ENCODE results near the gene EYA4.

Gene EYA4

GRCh38 chr6:133551436-133551835 is 310.3 kb downstream of the EYA4 start:
- in situ Hi-C loops (cut with HindIII; ENCODE audit: low sequenced_read_pairs), result loop anchor here (25.0 kb wide), 2 partner anchors 336 to 536 kb away; partner anchors contain the start of gene TCF21

DNA sequence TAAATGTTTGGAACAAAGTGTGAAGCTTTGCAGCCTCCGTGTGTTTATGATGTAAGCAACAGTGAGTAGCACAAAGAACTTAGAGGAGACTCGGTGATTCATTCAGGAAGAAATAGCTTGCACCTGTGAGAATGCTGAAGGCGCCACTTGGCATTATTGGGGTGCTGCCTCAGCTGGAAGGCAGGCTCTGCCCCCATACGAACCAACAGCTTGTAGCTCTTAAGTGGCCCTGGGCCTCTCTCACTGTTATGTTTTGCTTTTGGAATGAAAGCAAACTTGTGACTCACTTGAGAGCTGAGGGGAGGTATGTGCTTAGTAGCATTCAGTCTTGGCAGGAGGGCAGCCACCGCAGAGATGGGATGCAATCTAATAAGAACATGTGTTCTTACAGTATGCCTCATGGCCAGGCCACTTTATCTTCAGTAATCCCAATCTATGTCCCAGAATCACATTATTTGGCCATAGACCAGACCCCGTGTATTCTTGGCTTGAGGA is 310.7 kb downstream of the EYA4 start:
- in situ Hi-C loops (cut with HindIII; ENCODE audit: low sequenced_read_pairs), result loop anchor here (25.0 kb wide), 2 partner anchors 335 to 535 kb away; partner anchors contain the start of gene TCF21

DNA sequence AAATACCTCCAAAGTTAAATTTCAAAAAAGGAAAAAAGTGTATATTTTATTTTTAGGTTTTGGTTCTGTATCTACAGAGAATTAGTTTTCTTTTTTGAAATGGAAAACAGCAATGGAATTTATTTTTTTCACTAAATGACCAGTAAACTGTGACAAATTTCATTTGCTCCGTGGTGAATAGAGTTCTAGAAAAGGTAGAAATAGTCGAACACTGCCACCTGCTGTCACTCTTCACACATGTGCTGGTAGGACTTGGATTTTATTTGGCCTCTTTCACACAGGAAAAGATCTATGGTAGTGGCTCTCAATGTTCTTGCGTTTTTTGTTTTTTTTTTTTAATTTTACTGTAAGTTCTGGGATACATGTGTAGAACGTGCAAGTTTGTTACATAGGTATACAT is 312.5 kb downstream of the EYA4 start:
- in situ Hi-C loops (cut with HindIII; ENCODE audit: low sequenced_read_pairs), result loop anchor here (25.0 kb wide), 2 partner anchors 334 to 534 kb away; partner anchors contain the start of gene TCF21

DNA sequence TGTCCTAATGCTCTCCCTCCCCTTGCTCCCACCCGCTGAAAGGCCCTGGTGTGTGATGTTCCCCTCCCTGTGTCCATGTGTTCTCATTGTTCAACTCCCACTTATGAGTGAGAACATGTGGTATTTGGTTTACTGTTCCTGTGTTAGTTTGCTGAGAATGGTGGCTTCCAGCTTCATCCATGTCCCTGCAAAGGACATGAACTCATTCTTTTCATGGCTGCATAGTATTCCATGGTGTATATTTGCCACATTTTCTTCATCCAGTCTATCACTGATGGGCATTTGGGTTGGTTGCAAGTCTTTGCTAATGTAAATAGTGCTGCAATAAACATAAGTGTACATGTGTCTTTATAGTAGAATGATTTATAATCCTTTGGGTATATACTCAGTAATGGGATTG is 313.0 kb downstream of the EYA4 start:
- in situ Hi-C loops (cut with HindIII; ENCODE audit: low sequenced_read_pairs), result loop anchor here (25.0 kb wide), 2 partner anchors 333 to 533 kb away; partner anchors contain the start of gene TCF21

- in situ Hi-C loops (cut with HindIII; ENCODE audit: low sequenced_read_pairs), result loop anchor here (25.0 kb wide), 2 partner anchors 332 to 532 kb away; partner anchors contain the start of gene TCF21
Observed at GRCh38 chr6:133555685-133556084, 314.5 kb downstream of the EYA4 start.

- in situ Hi-C loops (cut with HindIII; ENCODE audit: low sequenced_read_pairs), result loop anchor here (25.0 kb wide), 2 partner anchors 327 to 527 kb away; partner anchors contain the start of gene TCF21
Observed at GRCh38 chr6:133559926-133560325, 318.8 kb downstream of the EYA4 start.

- in situ Hi-C loops (cut with HindIII; ENCODE audit: low sequenced_read_pairs), result loop anchor here (5.0 to 25.0 kb wide), 3 partner anchors 35 to 520 kb away; partner anchors contain the start of gene TCF21
Observed at GRCh38 chr6:133567636-133568035, 326.5 kb downstream of the EYA4 start.

GRCh38 chr6:133568970-133569889 is 328.1 kb downstream of the EYA4 start:
- in situ Hi-C loops (cut with HindIII; ENCODE audit: low sequenced_read_pairs), result loop anchor here (5.0 to 25.0 kb wide), 3 partner anchors 33 to 518 kb away; partner anchors contain the start of gene TCF21

GRCh38 chr6:133571681-133572080 is 330.5 kb downstream of the EYA4 start:
- in situ Hi-C loops (cut with HindIII; ENCODE audit: low sequenced_read_pairs), result loop anchor here (25.0 kb wide), 2 partner anchors 316 to 516 kb away; partner anchors contain the start of gene TCF21

DNA sequence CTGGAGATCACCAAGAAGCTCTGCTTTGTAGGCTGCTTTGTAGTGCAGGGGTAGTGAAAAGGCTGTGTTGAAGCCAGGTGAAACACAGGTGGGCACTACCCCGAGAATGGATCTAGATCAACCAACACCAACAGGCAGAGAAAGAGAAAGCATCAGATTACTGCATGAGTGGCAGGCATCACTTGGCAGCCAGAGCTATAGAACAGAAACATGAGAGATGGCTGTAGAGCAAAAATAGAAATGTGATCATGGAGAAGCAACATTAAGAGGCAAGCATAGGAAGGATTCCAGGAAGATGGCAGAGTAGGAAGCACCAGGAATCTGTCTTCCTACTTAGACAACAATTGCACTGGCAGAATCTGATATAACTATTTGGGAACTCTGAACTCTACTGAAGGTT is 336.7 kb downstream of the EYA4 start:
- in situ Hi-C loops (cut with HindIII; ENCODE audit: low sequenced_read_pairs), result no loop called here
